Thoracic aorta (tissue), 2 donors: Measurements from ENCODE around the gene PYGB. TPM values are rescaled to one million over a fixed set of nuclear protein-coding genes. Genes with fewer than 3 reads are reported as not detected.
"Not testable (repeated sequence)": the region's sequence is repeated elsewhere in the genome, so short reads cannot be mapped to it uniquely, and the experiment has no call there.

Experiments used
- ATAC-seq: fragments of 150-250 bp; one replicate; pipeline ENCODE4 v1.8.0; 2017; ENCODE audit warnings: low read depth; ENCODE audit not compliant: insufficient number of reproducible peaks, low FRiP score
- DNase-seq: peaks from one replicate; pipeline ENCODE4 v3.0.0-alpha.2; 2020; ENCODE audit warnings: low spot score
- H3K27ac ChIP-seq, 2 donors: fragments of 200-600 bp; sonication (generic); 1 replicate in 1 of 2; 2 replicates in 1 of 2; pipeline ENCODE4 v1.5.1; 2016; ENCODE audit warnings: mild to moderate bottlenecking in 2 of 2, moderate library complexity in 2 of 2
- H3K27me3 ChIP-seq: fragments of 200-600 bp; sonication (generic); replicated peaks from 2 replicates; pipeline ENCODE4 v1.6.0; 2016; ENCODE audit warnings: mild to moderate bottlenecking; ENCODE audit not compliant: insufficient read depth
- H3K36me3 ChIP-seq: fragments of 200-600 bp; sonication (generic); one replicate; pipeline ENCODE4 v1.5.1; 2016
- H3K4me1 ChIP-seq, 2 donors: fragments of 200-600 bp; sonication (generic); 1 replicate in 1 of 2; 2 replicates in 1 of 2; pipeline versions ENCODE4 v1.5.1 to v1.6.0; 2016; ENCODE audit warnings: low read depth in 2 of 2, mild to moderate bottlenecking in 1 of 2; ENCODE audit not compliant: control insufficient read depth in 1 of 2
- H3K4me3 ChIP-seq: fragments of 200-600 bp; sonication (generic); 2 replicates; pipeline ENCODE4 v1.5.1; 2016; ENCODE audit warnings: mild to moderate bottlenecking
- H3K9me3 ChIP-seq: fragments of 200-600 bp; sonication (generic); 2 replicates; pipeline ENCODE4 v1.5.1; 2016
- CTCF ChIP-seq: fragments of 200-600 bp; sonication (generic); IDR thresholded peaks from one replicate; pipeline ENCODE4 v1.5.1; 2019; ENCODE audit warnings: antibody characterized with exemption
- total RNA-seq, 2 donors: library from RNA; depleted of rRNA; stranded (reverse); fragments of >200 nt; gene quantifications; one replicate each; pipeline versions ENCODE4 v1.1.0 to v1.2.3, GENCODE V29; 2016

The PYGB gene
- total RNA-seq, 2 donors from 2014 or later: 124 to 256 TPM

DNA sequence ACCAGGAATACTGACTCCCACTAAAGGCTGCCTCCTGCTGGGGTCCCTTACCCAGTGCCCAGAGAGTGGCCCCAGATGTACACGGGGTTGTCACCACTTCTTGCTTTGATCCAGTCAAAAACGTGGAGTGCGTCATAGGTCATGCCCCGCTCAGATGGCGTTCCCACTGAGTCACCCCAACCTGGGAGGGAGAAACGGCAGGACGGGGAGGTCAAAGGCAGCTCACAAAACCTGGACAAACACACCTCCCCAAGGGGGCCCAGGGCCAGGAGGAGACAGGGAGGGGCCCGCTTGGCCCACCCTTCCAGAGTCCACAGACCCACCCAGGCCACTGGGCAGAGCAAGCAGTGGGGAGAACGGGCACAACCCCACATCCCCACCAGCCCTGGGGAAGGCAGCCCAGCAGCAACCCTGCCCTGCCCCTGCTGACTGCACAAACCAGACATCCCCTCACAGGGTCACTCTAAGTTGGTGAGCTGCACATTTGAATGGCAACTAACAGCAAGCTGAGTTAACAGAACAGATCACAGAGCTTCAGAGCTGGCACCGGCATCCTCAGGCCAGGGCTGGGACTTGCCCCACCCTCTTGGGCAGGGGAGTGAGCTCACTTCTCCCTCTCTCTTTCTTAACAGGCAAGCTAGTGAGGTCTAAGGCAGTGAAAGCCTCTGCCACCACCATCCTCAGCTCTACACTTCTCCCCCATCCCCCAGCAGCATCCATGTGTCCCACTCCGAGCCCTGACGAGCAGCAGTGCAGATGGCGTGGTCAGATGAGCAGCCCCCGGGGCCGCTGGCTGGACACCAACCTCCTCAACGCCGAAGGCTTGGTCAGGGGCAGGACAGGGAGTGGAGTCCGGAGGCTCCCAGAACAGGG lies 61.7 kb downstream of the PYGB start:
- ATAC-seq (peak; percentile 49), DNase-seq (no peak)
- Histone ChIP-seq H3K27me3 (no peaks in the 10 kb centered on the region), H3K36me3 (no peaks in the 10 kb centered on the region), H3K27ac (peak overlapping the region; percentile 16 to 58), H3K4me3 (no peak overlapping the region), H3K4me1 (peaks cover 21 to 25% of the 10 kb centered on the region in 2 donors), H3K9me3 (no peaks in the 10 kb centered on the region)
- no peak for TF ChIP-seq CTCF

- Histone ChIP-seq H3K27me3 (no peaks in the 10 kb centered on the region), H3K4me1 (peaks cover 21 to 25% of the 10 kb centered on the region in 2 donors), H3K4me3 (peak overlapping the region; percentile 56), H3K9me3 (no peaks in the 10 kb centered on the region), H3K36me3 (no peaks in the 10 kb centered on the region), H3K27ac (peak overlapping the region; percentile 46 to 58)
- peak; percentile 57 for ATAC-seq
- peak; percentile 38 for TF ChIP-seq CTCF
- DNase-seq: no peak
These were observed 62.5 kb downstream of the PYGB start for GRCh38 chr20:25310268-25310920.

GRCh38 chr20:25310921-25311728 lies 63.2 kb downstream of the PYGB start:
- DNase-seq (no peak), ATAC-seq (no peak)
- TF ChIP-seq CTCF: no peak
- H3K9me3 ChIP-seq: no peaks in the 10 kb centered on the region
- peak overlapping the region; percentile 46 to 58 for H3K27ac ChIP-seq
- H3K4me1 ChIP-seq: peaks cover 21 to 25% of the 10 kb centered on the region in 2 donors
- H3K36me3 ChIP-seq: no peaks in the 10 kb centered on the region
- H3K27me3 ChIP-seq: no peaks in the 10 kb centered on the region
- peak overlapping the region; percentile 56 for H3K4me3 ChIP-seq

GRCh38 chr20:25312716-25313115 lies 64.8 kb downstream of the PYGB start:
- not testable (repeated sequence) for H3K4me3 ChIP-seq, H3K27ac ChIP-seq, H3K9me3 ChIP-seq, DNase-seq, ATAC-seq, H3K36me3 ChIP-seq, H3K27me3 ChIP-seq
- H3K4me1 ChIP-seq: peaks cover 21 to 25% of the 10 kb centered on the region in 2 donors

- Histone ChIP-seq H3K9me3 (no peaks in the 10 kb centered on the region), H3K4me1 (peaks cover 20 to 25% of the 10 kb centered on the region in 2 donors), H3K27me3 (no peaks in the 10 kb centered on the region), H3K4me3 (no peak overlapping the region), H3K36me3 (no peaks in the 10 kb centered on the region), H3K27ac (no peak overlapping the region)
- TF ChIP-seq CTCF: no peak
- ATAC-seq (no peak), DNase-seq (no peak)
These were observed 65.7 kb downstream of the PYGB start for GRCh38 chr20:25313593-25313992.
